Measurements from ENCODE around the gene FGR.

DNA sequence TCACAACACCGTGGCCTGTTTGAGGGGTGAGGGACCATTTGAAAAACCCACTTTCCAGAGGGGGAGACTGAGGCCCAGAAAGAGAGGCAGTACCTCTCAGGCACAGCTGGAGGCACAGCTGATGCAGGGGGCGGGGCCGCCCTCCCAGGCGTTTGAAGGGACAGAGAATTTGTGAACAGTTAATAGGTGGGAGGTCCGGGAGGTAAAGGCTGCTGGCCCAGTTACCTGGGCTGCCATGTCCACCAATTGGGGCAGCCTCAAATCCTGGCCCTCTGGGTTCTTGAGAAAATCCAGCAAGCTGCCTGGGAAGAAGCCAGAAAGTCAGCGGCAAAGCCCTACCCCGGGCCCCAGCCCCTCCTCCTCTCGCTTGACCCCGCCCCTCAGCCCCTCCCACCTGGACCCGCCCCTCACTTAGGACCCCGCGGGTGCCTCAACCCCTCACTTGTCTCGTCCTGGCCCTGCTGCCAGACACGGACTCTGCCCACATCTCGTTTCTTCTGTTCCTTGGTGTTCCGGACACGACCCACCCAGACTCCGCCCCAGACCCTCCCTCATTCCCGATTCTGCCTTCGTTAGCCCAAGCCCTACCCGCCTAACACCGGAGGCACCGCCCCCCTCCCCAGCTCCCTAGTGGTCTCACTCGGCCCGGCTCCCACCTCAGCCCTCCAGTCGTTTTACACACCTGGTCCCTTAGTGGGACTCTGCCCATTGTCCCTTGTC, 20.2 kb downstream of the FGR start:
- TF ChIP-seq FOSL2 (IDR thresholded peaks at IDR 0.05; ENCODE audit: borderline replicate concordance, low read depth), result no peak
- TF ChIP-seq, protein P1, sequence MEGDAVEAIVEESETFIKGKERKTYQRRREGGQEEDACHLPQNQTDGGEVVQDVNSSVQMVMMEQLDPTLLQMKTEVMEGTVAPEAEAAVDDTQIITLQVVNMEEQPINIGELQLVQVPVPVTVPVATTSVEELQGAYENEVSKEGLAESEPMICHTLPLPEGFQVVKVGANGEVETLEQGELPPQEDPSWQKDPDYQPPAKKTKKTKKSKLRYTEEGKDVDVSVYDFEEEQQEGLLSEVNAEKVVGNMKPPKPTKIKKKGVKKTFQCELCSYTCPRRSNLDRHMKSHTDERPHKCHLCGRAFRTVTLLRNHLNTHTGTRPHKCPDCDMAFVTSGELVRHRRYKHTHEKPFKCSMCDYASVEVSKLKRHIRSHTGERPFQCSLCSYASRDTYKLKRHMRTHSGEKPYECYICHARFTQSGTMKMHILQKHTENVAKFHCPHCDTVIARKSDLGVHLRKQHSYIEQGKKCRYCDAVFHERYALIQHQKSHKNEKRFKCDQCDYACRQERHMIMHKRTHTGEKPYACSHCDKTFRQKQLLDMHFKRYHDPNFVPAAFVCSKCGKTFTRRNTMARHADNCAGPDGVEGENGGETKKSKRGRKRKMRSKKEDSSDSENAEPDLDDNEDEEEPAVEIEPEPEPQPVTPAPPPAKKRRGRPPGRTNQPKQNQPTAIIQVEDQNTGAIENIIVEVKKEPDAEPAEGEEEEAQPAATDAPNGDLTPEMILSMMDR (IDR thresholded peaks at IDR 0.05), result no peak
- TF ChIP-seq RAD21 (IDR thresholded peaks at IDR 0.05; ENCODE audit: low read length), result no peak
- TF ChIP-seq JUND (IDR thresholded peaks at IDR 0.05), result no peak
